ENCODE measurements around the gene PERCC1. TPM values are rescaled to one million over a fixed set of nuclear protein-coding genes. Genes with fewer than 3 reads are reported as not detected.

PERCC1 gene
- total and polyA plus RNA-seq, 2 of the 4 experiments (the other 2 are of a cell fraction): not detected

DNA sequence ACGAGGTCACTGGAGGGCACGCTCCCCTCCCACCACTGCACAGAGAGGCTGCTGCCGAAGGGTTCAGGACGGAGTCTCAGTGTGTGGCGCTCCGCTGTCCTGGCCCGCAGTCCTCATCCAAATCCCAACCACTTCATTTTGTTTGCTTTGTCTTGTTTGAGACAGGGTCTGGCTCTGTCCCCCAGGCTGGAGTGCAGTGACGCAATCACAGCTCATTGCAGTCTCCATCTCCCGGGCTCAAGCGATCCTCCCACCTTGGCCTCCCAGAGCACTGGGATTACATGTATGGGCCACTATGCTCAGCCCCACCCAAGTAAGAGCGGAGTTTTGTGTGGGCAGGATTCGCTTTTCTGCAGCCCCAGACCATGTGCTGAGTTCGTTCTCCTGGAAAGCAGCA is 29.1 kb upstream of the PERCC1 start:
- ATAC-seq (ENCODE audit: low read depth): no peak
- Histone ChIP-seq H3K9ac (ENCODE audit: low read depth, low read length) (no peak overlapping the region), H3K79me1 (ENCODE audit: low read depth in 1 of 2, low read length in 2 of 2) (peaks cover 0 to 19% of the 10 kb centered on the region in 2 experiments; a peak in 3 of 4 replicates), H3K27me3 (ENCODE audit: control insufficient read depth, insufficient read depth, low read length) (no peaks in the 10 kb centered on the region), H3K27ac (ENCODE audit: insufficient read depth, low read length) (no peak overlapping the region), H3K9me3 (ENCODE audit: control insufficient read depth, insufficient read depth, low read length) (no peaks in the 10 kb centered on the region), H2BK120ac (ENCODE audit: low read depth, low read length) (no peak overlapping the region), H4K5ac (ENCODE audit: low read depth, low read length) (no peak overlapping the region), H3K23ac (ENCODE audit: low read depth, low read length) (no peak overlapping the region), H4K20me1 (ENCODE audit: insufficient read depth, low read length) (no peaks in the 10 kb centered on the region; the same call in 1 of the 2 replicates), H3K56ac (ENCODE audit: extremely low read depth, insufficient read depth, low read length) (no peak overlapping the region), H3K4me1 (ENCODE audit: control insufficient read depth, insufficient read depth, low read length) (no peaks in the 10 kb centered on the region), H2BK5ac (ENCODE audit: low read depth, low read length, poor library complexity, severe bottlenecking) (no peak overlapping the region), H3K4me2 (ENCODE audit: low read depth, low read length) (no peak overlapping the region), H3K18ac (ENCODE audit: low read depth, low read length) (no peak overlapping the region), H2AK5ac (ENCODE audit: low read depth, low read length) (no peak overlapping the region), H3K14ac (replicated peaks; ENCODE audit: low read depth, low read length) (no peak overlapping the region), H3K36me3 (ENCODE audit: control insufficient read depth, insufficient read depth, low read length) (peaks cover 44% of the 10 kb centered on the region), H3K9me1 (ENCODE audit: insufficient read depth, low read length) (no peaks in the 10 kb centered on the region), H2AFZ (replicated peaks; ENCODE audit: low read length, poor library complexity) (no peak overlapping the region), H3K4ac (ENCODE audit: low read depth, low read length) (no peak overlapping the region), H4K91ac (ENCODE audit: insufficient read depth, low read depth, low read length) (no peak overlapping the region), H2BK20ac (ENCODE audit: low read depth, low read length) (no peak overlapping the region), H2BK15ac (ENCODE audit: low read depth, low read length) (no peak overlapping the region), H2AK9ac (replicated peaks; ENCODE audit: low read depth, low read length, poor library complexity) (peak overlapping the region; percentile 42), H4K8ac (ENCODE audit: low read depth in 2 of 2, low read length in 2 of 2) (no peak overlapping the region), H3K4me3 (ENCODE audit: insufficient read depth, low read depth, low read length) (no peak overlapping the region)
- dilution Hi-C loops (cut with HindIII; ENCODE audit: low sequenced_read_pairs, unreplicated experiment) (no loop called here), intact Hi-C loops (cut with micrococcal nuclease) (no loop called here), in situ Hi-C loops (cut with MboI; ENCODE audit: low sequenced_read_pairs) (no loop called here)
- CTCF ChIA-PET: no interaction called here
- TF ChIP-seq CEBPB (IDR thresholded peaks at IDR 0.05; ENCODE audit: low read depth, low read length) (peak; percentile 52), BHLHE40 (IDR thresholded peaks at IDR 0.05; ENCODE audit: low read depth, low read length) (no peak)
- no TSS peak for BruUV-seq (replicated peaks)
- 88% methylated on average over 3 of the region's 13 CpGs; no CpG with 5 or more reads in 1 of the 2 experiments for WGBS, 2 experiments (ENCODE audit: extremely low coverage in 2 of 2, insufficient read length in 1 of 2)
- DNase-seq: no peak
- POLR2A ChIA-PET (ENCODE audit: unreplicated experiment): no interaction called here

Measured in IMR-90 (cell line).